Mesendoderm (in vitro differentiated cells): ENCODE measurements around the gene SLA2.
A peak's percentile ranks its signal among the peaks of the same experiment; 100 is the strongest.

Source experiments
- DNase-seq: peaks from one replicate; pipeline ENCODE4 v3.0.0; 2013
- H2AK5ac ChIP-seq: 2 replicates; pipeline ENCODE4 v1.6.1; 2013; ENCODE audit warnings: low read length, inconsistent platforms
- H2BK120ac ChIP-seq: 2 replicates; pipeline ENCODE4 v1.6.1; 2013; ENCODE audit warnings: low read depth, mild to moderate bottlenecking, low read length, moderate library complexity, mixed read lengths
- H2BK15ac ChIP-seq: replicated peaks from 2 replicates; pipeline ENCODE4 v1.6.1; 2013; ENCODE audit warnings: low read depth, mild to moderate bottlenecking, moderate library complexity
- H2BK5ac ChIP-seq: 2 replicates; pipeline ENCODE4 v1.6.1; 2013; ENCODE audit warnings: low read length, inconsistent platforms
- H3K18ac ChIP-seq: 2 replicates; pipeline ENCODE4 v1.6.1; 2013; ENCODE audit warnings: mild to moderate bottlenecking, low read length, mixed read lengths
- H3K23ac ChIP-seq: one replicate; pipeline ENCODE4 v1.6.1; 2013; ENCODE audit warnings: low read length
- H3K27ac ChIP-seq: 2 replicates; pipeline ENCODE4 v1.5.1; 2013; ENCODE audit warnings: low read depth, mild to moderate bottlenecking, inconsistent platforms, low read length, moderate library complexity
- H3K27me3 ChIP-seq: 2 replicates; pipeline ENCODE4 v1.6.1; 2013; ENCODE audit warnings: low read length, control low read depth, mild to moderate bottlenecking, inconsistent platforms; ENCODE audit not compliant: insufficient read depth, poor library complexity
- H3K36me3 ChIP-seq: 2 replicates; pipeline ENCODE4 v1.6.1; 2013; ENCODE audit warnings: low read length, inconsistent platforms; ENCODE audit not compliant: control insufficient read depth, insufficient read depth
- H3K4ac ChIP-seq: one replicate; pipeline ENCODE4 v1.6.1; 2013; ENCODE audit warnings: low read depth, mild to moderate bottlenecking, low read length, moderate library complexity
- H3K4me1 ChIP-seq: 2 replicates; pipeline ENCODE4 v1.6.1; 2013; ENCODE audit warnings: low read depth, low read length, inconsistent platforms; ENCODE audit not compliant: control insufficient read depth
- H3K4me2 ChIP-seq: 2 replicates; pipeline ENCODE4 v1.6.1; 2013; ENCODE audit warnings: low read length
- H3K4me3 ChIP-seq: 2 replicates; pipeline ENCODE4 v1.5.1; 2013; ENCODE audit warnings: mild to moderate bottlenecking, low read length
- H3K56ac ChIP-seq: one replicate; pipeline ENCODE4 v1.6.1; 2013; ENCODE audit warnings: low read length
- H3K79me1 ChIP-seq: 2 replicates; pipeline ENCODE4 v1.6.1; 2013; ENCODE audit warnings: low read length, inconsistent platforms
- H3K79me2 ChIP-seq: 2 replicates; pipeline ENCODE4 v1.6.1; 2013; ENCODE audit warnings: mild to moderate bottlenecking, low read length; ENCODE audit not compliant: control insufficient read depth, insufficient read depth
- H3K9ac ChIP-seq: 2 replicates; pipeline ENCODE4 v1.6.1; 2013; ENCODE audit warnings: low read length, inconsistent platforms
- H4K5ac ChIP-seq: one replicate; pipeline ENCODE4 v1.6.1; 2013; ENCODE audit warnings: low read length
- H4K8ac ChIP-seq: one replicate; pipeline ENCODE4 v1.6.1; 2013; ENCODE audit warnings: low read depth, mild to moderate bottlenecking, control low read depth, low read length, moderate library complexity
- WGBS: extraction: QIAGEN DNeasy Blood & Tissue Kit; methylation state at CpG from one replicate; pipeline ENCODE4 v1.1.7; 2013; ENCODE audit warnings: low lambda C conversion rate, missing lambda C conversion rate; ENCODE audit not compliant: insufficient coverage; ENCODE audit errors: extremely low coverage; 5-methylcytosine and 5-hydroxymethylcytosine counted together

The SLA2 gene

GRCh38 chr20:36574366-36575135 lies 71.4 kb downstream of the SLA2 start:
- Histone ChIP-seq H3K18ac (peak overlapping the region; percentile 99), H3K4me1 (peaks cover 7% of the 10 kb centered on the region), H3K27me3 (no peaks in the 10 kb centered on the region), H3K9ac (peak overlapping the region; percentile 90), H3K23ac (peak overlapping the region; percentile 66), H3K36me3 (peaks cover 5% of the 10 kb centered on the region), H4K5ac (no peak overlapping the region), H3K79me2 (peaks cover 39% of the 10 kb centered on the region), H3K4me3 (peak overlapping the region; percentile 82), H4K8ac (peak overlapping the region; percentile 78), H3K27ac (peak overlapping the region; percentile 88), H2AK5ac (no peak overlapping the region), H3K4ac (peak overlapping the region; percentile 98), H3K56ac (peak overlapping the region; percentile 93), H2BK15ac (peak overlapping the region; percentile 80), H2BK120ac (peak overlapping the region; percentile 75), H3K4me2 (peak overlapping the region; percentile 97), H3K79me1 (peaks cover 11% of the 10 kb centered on the region), H2BK5ac (peak overlapping the region; percentile 63)
- WGBS = no CpG with 5 or more reads among the region's 69 CpGs
- peak; percentile 70 for DNase-seq

DNA sequence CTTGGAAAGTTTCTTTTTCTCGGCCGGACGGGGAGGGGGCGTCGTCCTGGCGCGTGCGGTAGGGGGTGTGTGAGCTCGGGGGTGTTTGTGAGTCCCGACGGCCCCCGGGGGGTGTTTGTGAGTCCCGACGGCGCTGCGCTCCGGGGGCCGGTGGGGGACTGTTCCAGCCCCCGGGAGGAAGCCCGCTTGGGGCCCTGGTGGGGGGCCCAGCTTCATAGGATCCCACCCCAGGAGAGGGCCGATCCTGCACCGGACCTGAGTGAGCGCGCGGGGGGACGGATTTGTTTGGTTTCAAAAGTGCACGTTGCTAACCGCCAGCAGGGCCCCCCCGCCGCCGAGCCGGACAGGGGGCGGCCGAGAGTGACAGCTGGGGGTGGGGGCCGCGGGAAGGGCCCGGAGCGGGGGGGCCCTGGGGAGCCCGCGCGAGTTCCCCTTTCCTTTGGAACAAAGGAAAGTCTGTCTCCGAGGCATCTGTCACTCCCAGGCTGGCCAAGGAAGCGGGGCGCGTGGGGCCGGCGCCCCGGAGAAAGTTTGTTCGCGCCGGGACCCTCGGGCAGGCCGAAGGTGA lies 72.1 kb downstream of the SLA2 start:
- Histone ChIP-seq H3K27ac (peak overlapping the region; percentile 88), H2AK5ac (no peak overlapping the region), H4K5ac (no peak overlapping the region), H3K79me1 (peaks cover 11% of the 10 kb centered on the region), H3K79me2 (peaks cover 39% of the 10 kb centered on the region), H3K23ac (no peak overlapping the region), H2BK120ac (peak overlapping the region; percentile 75), H3K56ac (peak overlapping the region; percentile 93), H4K8ac (peak overlapping the region; percentile 78), H3K4me3 (peak overlapping the region; percentile 75), H3K36me3 (peaks cover 3% of the 10 kb centered on the region), H2BK5ac (peak overlapping the region; percentile 45), H2BK15ac (peak overlapping the region; percentile 80), H3K27me3 (no peaks in the 10 kb centered on the region), H3K18ac (peak overlapping the region; percentile 99), H3K4me1 (peaks cover 7% of the 10 kb centered on the region), H3K9ac (peak overlapping the region; percentile 76), H3K4ac (peak overlapping the region; percentile 98), H3K4me2 (peak overlapping the region; percentile 44)
- WGBS = no CpG with 5 or more reads among the region's 53 CpGs
- DNase-seq = peak; percentile 23

- Histone ChIP-seq H3K23ac (peak within 1 kb of the TSS; percentile 66), H4K8ac (peak within 1 kb of the TSS; percentile 95), H2BK120ac (peak within 1 kb of the TSS; percentile 79), H3K27ac (peak within 1 kb of the TSS; percentile 95), H3K79me1 (peaks cover 4% of the 10 kb centered on the region), H2BK15ac (peak within 1 kb of the TSS; percentile 80), H3K9ac (peak within 1 kb of the TSS; percentile 92), H3K79me2 (peaks cover 33% of the 10 kb centered on the region), H4K5ac (peak within 1 kb of the TSS; percentile 59), H3K36me3 (no peaks in the 10 kb centered on the region), H3K4ac (peak within 1 kb of the TSS; percentile 98), H3K4me1 (peaks cover 7% of the 10 kb centered on the region), H3K27me3 (no peaks in the 10 kb centered on the region), H3K56ac (peak within 1 kb of the TSS; percentile 96), H2BK5ac (peak within 1 kb of the TSS; percentile 94), H2AK5ac (peak within 1 kb of the TSS; percentile 78), H3K18ac (peak within 1 kb of the TSS; percentile 99), H3K4me2 (peak within 1 kb of the TSS; percentile 97), H3K4me3 (peak within 1 kb of the TSS; percentile 82)
- peak; percentile 97 for DNase-seq
- WGBS = no CpG with 5 or more reads among the region's 80 CpGs
These were observed 72.7 kb downstream of the SLA2 start, which contains the start of gene TGIF2 for GRCh38 chr20:36573103-36573797. TSS of gene TGIF2 (plus strand) at chr20:36573597. CDS start at chr20:36578775, 5,178 bp downstream.

DNA sequence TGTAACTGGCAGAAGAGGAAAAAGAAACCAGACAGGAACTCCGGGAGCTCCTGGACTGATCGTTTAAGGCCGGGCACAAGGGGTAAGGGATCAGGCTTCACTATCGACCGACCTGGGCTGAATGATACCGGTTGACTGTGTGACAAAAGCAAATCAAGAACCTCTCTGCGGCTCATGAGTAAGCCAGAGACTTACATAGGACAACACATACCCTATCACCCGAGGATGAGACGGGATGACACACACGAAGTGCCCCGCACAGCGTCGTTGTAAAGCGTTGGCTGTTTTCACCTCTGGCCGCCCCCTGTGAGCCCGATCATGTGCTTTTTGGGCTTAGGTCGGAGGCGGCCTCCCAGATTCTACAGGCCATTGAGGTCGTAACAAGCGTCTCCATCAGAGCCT lies 73.3 kb downstream of the SLA2 start:
- Histone ChIP-seq H3K4me2 (peak overlapping the region; percentile 79), H2BK15ac (peak overlapping the region; percentile 80), H3K27ac (peak overlapping the region; percentile 95), H3K79me1 (peaks cover under 1% of the 10 kb centered on the region), H3K36me3 (no peaks in the 10 kb centered on the region), H2BK5ac (peak overlapping the region; percentile 94), H3K9ac (peak overlapping the region; percentile 92), H3K56ac (peak overlapping the region; percentile 96), H3K79me2 (peaks cover 28% of the 10 kb centered on the region), H3K27me3 (no peaks in the 10 kb centered on the region), H3K23ac (peak overlapping the region; percentile 15), H4K8ac (peak overlapping the region; percentile 95), H3K4me3 (peak overlapping the region; percentile 65), H4K5ac (peak overlapping the region; percentile 59), H3K4ac (peak overlapping the region; percentile 98), H2BK120ac (peak overlapping the region; percentile 79), H3K4me1 (peaks cover 7% of the 10 kb centered on the region), H2AK5ac (peak overlapping the region; percentile 78), H3K18ac (peak overlapping the region; percentile 98)
- no CpG with 5 or more reads among the region's 20 CpGs for WGBS
- peak; percentile 80 for DNase-seq

DNA sequence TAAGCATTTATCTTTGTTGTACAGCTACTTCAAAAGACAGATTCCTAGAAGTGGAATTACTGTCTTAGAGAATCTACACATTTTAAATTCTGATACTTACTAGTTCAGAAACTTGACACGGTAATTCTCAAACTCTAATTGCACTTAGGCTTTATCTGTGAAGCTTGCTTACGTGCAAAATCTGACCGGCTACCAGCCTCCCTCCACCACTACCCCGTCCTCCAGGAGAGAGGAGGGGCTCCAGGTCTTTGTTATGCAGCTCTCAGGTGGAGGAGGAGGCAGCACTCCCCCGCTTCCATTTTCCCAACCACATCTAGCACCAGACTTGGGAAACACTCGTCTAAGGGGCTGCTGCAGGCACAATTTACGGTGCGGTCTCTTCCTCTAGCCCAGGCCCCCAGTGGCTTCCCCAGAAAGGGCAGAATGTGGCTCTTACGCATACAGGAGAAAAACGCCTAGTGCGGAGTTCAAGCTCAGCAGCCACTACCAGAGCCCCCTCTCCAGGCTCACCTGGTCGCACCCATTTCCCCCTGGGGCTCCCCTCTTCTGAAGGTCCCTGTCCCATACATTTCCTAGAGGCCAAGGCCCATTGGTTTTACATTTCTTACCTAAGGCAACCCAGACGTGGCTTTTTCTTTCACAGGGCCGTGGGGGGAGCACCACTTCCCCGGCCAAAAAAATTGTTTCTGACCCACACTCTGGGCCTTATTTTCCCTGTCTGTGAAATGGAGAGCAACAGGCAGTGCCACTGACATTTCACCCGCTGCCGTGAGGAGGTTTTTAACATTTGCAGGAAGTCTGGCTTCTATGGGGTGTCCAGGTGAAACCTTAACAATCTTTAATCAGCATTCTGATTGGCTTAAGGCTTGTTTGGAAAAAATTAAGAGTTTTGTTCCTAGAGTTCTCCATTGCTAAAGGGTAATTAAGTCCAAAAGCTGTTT lies 74.2 kb downstream of the SLA2 start:
- Histone ChIP-seq H3K18ac (peak overlapping the region; percentile 98), H2BK5ac (peak overlapping the region; percentile 94), H3K4me2 (peak overlapping the region; percentile 79), H2BK15ac (peak overlapping the region; percentile 80), H3K4ac (peak overlapping the region; percentile 98), H2AK5ac (peak overlapping the region; percentile 33), H3K79me2 (peaks cover 23% of the 10 kb centered on the region), H3K79me1 (no peaks in the 10 kb centered on the region), H4K5ac (no peak overlapping the region), H3K27ac (peak overlapping the region; percentile 95), H3K27me3 (no peaks in the 10 kb centered on the region), H4K8ac (peak overlapping the region; percentile 7), H3K4me1 (peaks cover 7% of the 10 kb centered on the region), H3K23ac (no peak overlapping the region), H3K4me3 (no peak overlapping the region), H3K9ac (peak overlapping the region; percentile 92), H2BK120ac (peak overlapping the region; percentile 79), H3K36me3 (no peaks in the 10 kb centered on the region), H3K56ac (peak overlapping the region; percentile 96)
- peak; percentile 93 for DNase-seq
- no CpG with 5 or more reads among the region's 17 CpGs for WGBS
